Mesothelial cell of epicardium (in vitro differentiated cells): ENCODE measurements around the gene RBM4. TPM values are rescaled to one million over a fixed set of nuclear protein-coding genes. Genes with fewer than 3 reads are reported as not detected.
A peak's percentile ranks its signal among the peaks of the same experiment; 100 is the strongest.

Experiments used
- DNase-seq, 2 experiments: peaks; one replicate each; pipeline ENCODE4 v3.0.0; 2021; ENCODE audit warnings: low spot score in 2 of 2; ENCODE audit not compliant: unreplicated experiment in 2 of 2
- H3K27ac Mint-ChIP-seq: 2 replicates; pipeline ENCODE4 v1.8.0; 2021; ENCODE audit warnings: mixed read lengths
- H3K27me3 Mint-ChIP-seq: 2 replicates; pipeline ENCODE4 v1.8.0; 2021; ENCODE audit warnings: low read depth, mixed read lengths
- H3K36me3 Mint-ChIP-seq: 2 replicates; pipeline ENCODE4 v1.8.0; 2021; ENCODE audit warnings: mixed read lengths
- H3K4me1 Mint-ChIP-seq: 2 replicates; pipeline ENCODE4 v1.8.0; 2021; ENCODE audit warnings: mixed read lengths
- H3K4me3 Mint-ChIP-seq: 2 replicates; pipeline ENCODE4 v1.8.0; 2021; ENCODE audit warnings: mild to moderate bottlenecking, moderate library complexity, mixed read lengths
- H3K9me3 Mint-ChIP-seq: 2 replicates; pipeline ENCODE4 v1.8.0; 2021; ENCODE audit warnings: mixed read lengths
- total RNA-seq: library from RNA; stranded (reverse); gene quantifications from 3 replicates; pipeline ENCODE4 v1.2.1, GENCODE V29; 2021
- TF ChIP-seq, protein P1 (sequence below): fragments of 200-600 bp; sonication (generic); IDR thresholded peaks from one replicate; pipeline ENCODE4 v1.5.0; 2021; ENCODE audit warnings: antibody characterized with exemption; ENCODE audit not compliant: unreplicated experiment

Gene RBM4
- total RNA-seq, 1 donor from 2014 or later: 240 TPM

DNA sequence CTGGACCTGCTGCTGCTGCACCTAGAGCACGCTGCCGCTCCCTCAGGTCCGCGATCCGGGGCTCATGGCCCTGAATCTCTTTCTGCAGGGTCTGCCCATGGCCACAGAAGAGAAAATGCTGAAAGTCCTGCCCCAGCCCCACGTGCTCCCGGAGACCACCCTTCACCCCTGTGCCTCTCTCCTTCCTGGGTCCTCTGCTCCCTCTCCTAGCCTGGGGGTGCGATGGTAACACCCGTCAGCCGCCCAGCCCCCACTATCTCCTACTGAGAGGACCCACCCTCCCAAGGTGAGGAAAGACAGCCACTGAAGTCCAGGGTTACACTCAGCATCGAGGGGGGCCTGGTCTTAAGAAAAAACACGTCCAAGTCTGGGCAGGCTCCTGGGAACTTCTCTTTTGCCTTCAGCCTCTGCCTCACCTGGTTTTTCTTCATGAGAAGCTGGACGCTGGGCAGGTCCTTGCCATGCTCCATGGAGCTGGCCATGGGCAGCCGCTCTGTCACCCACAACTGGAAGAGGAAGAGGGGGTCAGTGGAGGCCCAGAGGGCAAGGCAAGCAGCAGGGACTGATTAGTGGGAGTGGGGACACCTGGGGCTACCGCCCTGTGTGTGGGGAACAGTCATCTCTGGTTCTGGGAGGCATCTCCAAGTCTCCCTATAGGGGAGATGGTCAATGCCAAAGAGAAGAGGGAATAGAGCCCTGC lies 55.0 kb downstream of the RBM4 start:
- TF ChIP-seq, protein P1, sequence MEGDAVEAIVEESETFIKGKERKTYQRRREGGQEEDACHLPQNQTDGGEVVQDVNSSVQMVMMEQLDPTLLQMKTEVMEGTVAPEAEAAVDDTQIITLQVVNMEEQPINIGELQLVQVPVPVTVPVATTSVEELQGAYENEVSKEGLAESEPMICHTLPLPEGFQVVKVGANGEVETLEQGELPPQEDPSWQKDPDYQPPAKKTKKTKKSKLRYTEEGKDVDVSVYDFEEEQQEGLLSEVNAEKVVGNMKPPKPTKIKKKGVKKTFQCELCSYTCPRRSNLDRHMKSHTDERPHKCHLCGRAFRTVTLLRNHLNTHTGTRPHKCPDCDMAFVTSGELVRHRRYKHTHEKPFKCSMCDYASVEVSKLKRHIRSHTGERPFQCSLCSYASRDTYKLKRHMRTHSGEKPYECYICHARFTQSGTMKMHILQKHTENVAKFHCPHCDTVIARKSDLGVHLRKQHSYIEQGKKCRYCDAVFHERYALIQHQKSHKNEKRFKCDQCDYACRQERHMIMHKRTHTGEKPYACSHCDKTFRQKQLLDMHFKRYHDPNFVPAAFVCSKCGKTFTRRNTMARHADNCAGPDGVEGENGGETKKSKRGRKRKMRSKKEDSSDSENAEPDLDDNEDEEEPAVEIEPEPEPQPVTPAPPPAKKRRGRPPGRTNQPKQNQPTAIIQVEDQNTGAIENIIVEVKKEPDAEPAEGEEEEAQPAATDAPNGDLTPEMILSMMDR: no peak
- DNase-seq: no peak
- Mint-ChIP-seq H3K4me3 (no peak overlapping the region), H3K36me3 (peaks cover 18% of the 10 kb centered on the region), H3K27me3 (no peaks in the 10 kb centered on the region), H3K9me3 (no peaks in the 10 kb centered on the region), H3K27ac (no peak overlapping the region), H3K4me1 (no peaks in the 10 kb centered on the region)

DNA sequence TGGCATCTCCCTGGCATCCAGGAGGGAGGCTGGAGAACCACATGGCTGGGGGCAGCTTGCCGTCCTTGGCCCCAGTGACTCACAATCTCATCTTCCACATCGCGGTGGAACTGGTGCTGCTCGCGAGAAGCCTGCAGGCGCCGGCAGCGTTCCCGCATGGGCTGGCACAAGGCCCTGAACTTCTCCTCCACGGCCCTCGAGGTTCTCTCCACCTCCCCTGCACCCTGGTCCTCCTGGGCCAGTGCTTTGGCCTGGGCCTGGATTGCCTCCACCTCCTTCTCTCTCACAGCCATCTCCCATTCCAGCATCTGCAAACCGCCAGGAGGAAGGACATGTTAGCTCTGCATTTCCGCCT lies 55.5 kb downstream of the RBM4 start:
- no peaks in the 10 kb centered on the region for H3K27me3 Mint-ChIP-seq

DNA sequence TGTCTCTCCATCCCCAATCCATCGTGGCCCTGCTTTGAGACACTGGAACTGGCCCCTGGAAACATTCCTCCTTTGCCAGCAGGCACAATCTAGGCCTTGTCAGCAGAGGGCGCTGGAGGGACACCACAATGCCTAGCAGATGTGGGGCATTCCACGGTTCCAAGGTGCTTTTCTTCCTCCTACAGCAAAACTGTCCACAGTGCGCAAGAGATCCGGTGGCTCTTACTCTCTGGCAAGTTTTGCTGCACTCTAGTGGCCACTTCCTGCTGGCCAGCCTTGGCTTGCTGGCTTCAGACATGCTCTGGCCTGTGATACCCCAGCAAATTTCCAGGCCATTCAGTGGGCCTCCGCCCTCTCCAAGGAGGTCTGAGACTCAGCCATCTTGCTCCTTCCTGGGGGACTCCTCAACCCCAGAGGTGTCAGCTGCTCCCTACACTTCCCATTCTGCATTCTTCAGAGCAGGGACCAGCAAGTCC lies 56.3 kb downstream of the RBM4 start:
- peak; percentile 73 to 88 for DNase-seq
- TF ChIP-seq, protein P1: peak; percentile 79
- H3K27me3 Mint-ChIP-seq: no peaks in the 10 kb centered on the region
- H3K27ac Mint-ChIP-seq: no peak overlapping the region
- H3K36me3 Mint-ChIP-seq: peaks cover 24% of the 10 kb centered on the region
- H3K9me3 Mint-ChIP-seq: no peaks in the 10 kb centered on the region
- H3K4me3 Mint-ChIP-seq: no peak overlapping the region
- H3K4me1 Mint-ChIP-seq: no peaks in the 10 kb centered on the region

More for the DNA sequence above, 55.5 kb downstream of the RBM4 start:
- no peak for DNase-seq
- no peaks in the 10 kb centered on the region for H3K4me1 Mint-ChIP-seq
- no peaks in the 10 kb centered on the region for H3K9me3 Mint-ChIP-seq
- H3K27ac Mint-ChIP-seq: no peak overlapping the region
- H3K4me3 Mint-ChIP-seq: no peak overlapping the region
- TF ChIP-seq, protein P1: no peak
- H3K36me3 Mint-ChIP-seq: peaks cover 21% of the 10 kb centered on the region

Other genes with a start within 250 kb of the RBM4 start
- 1.00 to 1.2 TPM (median 1.1 TPM) in 3 replicates for gene NPAS4, start 217.7 kb upstream of the RBM4 start, total RNA-seq
- gene MRPL11, start 199.9 kb upstream of the RBM4 start, total RNA-seq: 49.0 to 53.1 TPM (median 49.7 TPM) in 3 replicates
- 17.3 to 18.2 TPM (median 17.9 TPM) in 3 replicates for gene PELI3, start 171.8 kb upstream of the RBM4 start, total RNA-seq
- 40.8 to 47.2 TPM (median 42.9 TPM) in 3 replicates for gene DPP3, start 158.3 kb upstream of the RBM4 start, total RNA-seq
- 61.5 to 62.0 TPM (median 61.5 TPM) in 3 replicates for gene BBS1, start 128.1 kb upstream of the RBM4 start, total RNA-seq
- 13.2 to 14.7 TPM (median 13.7 TPM) in 3 replicates for gene ZDHHC24, start 92.7 kb upstream of the RBM4 start, total RNA-seq
- 0.11 to 0.13 TPM (median 0.13 TPM) in 3 replicates for gene ACTN3, start 91.8 kb upstream of the RBM4 start, total RNA-seq
- not detected in 3 replicates for gene CTSF, start 70.1 kb upstream of the RBM4 start, total RNA-seq
- 0.25 to 0.42 TPM (median 0.41 TPM) in 3 replicates for gene CCDC87, start 45.6 kb upstream of the RBM4 start, total RNA-seq
- gene CCS, start 45.5 kb upstream of the RBM4 start, total RNA-seq: 79.8 to 81.4 TPM (median 80.7 TPM) in 3 replicates
- gene RBM14, start 22.1 kb upstream of the RBM4 start, total RNA-seq: 126 to 135 TPM (median 128 TPM) in 3 replicates
- gene RBM4B, start 39.2 kb downstream of the RBM4 start, total RNA-seq: 38.7 to 40.7 TPM (median 39.6 TPM) in 3 replicates
- gene SPTBN2, start 90.5 kb downstream of the RBM4 start, total RNA-seq: 62.0 to 63.4 TPM (median 62.4 TPM) in 3 replicates
- 27.0 to 27.8 TPM (median 27.2 TPM) in 3 replicates for gene RCE1, start 204.7 kb downstream of the RBM4 start, total RNA-seq
- 26.6 to 28.1 TPM (median 27.5 TPM) in 3 replicates for gene LRFN4, start 218.4 kb downstream of the RBM4 start, total RNA-seq